HG02759 (cell line): ENCODE results near the gene LSS.
"Not testable (repeated sequence)": the region's sequence is repeated elsewhere in the genome, so short reads cannot be mapped to it uniquely, and the experiment has no call there.

ENCODE experiments used
- ATAC-seq: cut with Tn5 transposase; IDR thresholded peaks from one replicate; pipeline ENCODE4 v1.9.1; 2021; ENCODE audit warnings: mild to moderate bottlenecking, moderate library complexity; ENCODE audit not compliant: unreplicated experiment

Gene LSS

GRCh38 chr21:46171996-46172862 lies 56.3 kb downstream of the LSS start:
- no peak for ATAC-seq

- no peak for ATAC-seq
These were observed 57.0 kb downstream of the LSS start for GRCh38 chr21:46171585-46171984.

GRCh38 chr21:46170436-46171193 lies 58.0 kb downstream of the LSS start:
- not testable (repeated sequence) for ATAC-seq

- ATAC-seq: no peak
These were observed 59.8 kb downstream of the LSS start for GRCh38 chr21:46168659-46169386.

GRCh38 chr21:46168238-46168637 lies 60.3 kb downstream of the LSS start:
- ATAC-seq: no peak

- no peak for ATAC-seq
These were observed 63.5 kb downstream of the LSS start for GRCh38 chr21:46165098-46165497.

GRCh38 chr21:46163380-46163779 lies 65.2 kb downstream of the LSS start:
- ATAC-seq: no peak

- ATAC-seq: no peak
These were observed 66.7 kb downstream of the LSS start for GRCh38 chr21:46161633-46162592.

DNA sequence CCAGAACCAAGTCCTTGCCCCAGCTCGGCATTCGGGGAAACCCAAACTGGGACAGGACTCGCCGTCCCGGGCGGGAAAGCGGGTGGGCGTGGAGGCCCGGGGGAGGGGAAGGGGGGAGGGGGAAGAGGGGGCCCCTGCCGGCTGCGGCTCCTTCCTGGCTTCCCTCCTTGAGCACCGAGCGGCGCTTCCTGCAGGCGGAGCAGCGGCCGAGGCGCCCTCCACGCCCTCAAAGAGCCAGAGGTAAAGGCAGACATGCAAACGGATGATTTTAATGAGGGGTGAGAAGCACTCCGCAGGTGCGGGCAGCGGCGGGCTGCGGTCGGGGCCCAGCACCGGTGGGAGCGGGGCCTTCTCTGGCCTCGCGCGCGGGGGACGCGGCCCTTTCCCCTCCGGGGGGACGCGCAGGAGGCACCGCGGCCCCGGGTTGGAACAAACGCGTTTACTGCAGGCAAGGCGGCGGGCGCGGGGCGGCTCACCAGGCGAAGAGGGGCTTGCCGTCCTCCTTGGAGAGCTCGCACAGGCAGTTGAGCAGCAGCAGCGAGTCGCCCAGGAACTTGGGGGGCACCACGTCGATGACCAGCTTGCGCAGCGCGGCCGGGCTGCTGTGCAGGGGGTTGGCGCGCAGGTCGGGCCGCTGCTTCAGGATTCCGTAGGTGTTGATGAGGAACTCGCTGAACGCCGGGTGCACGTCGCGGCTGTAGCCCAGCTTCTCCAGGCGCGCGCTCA lies 67.5 kb downstream of the LSS start:
- ATAC-seq: no peak

- no peak for ATAC-seq
These were observed 68.0 kb downstream of the LSS start for GRCh38 chr21:46160657-46160906.

DNA sequence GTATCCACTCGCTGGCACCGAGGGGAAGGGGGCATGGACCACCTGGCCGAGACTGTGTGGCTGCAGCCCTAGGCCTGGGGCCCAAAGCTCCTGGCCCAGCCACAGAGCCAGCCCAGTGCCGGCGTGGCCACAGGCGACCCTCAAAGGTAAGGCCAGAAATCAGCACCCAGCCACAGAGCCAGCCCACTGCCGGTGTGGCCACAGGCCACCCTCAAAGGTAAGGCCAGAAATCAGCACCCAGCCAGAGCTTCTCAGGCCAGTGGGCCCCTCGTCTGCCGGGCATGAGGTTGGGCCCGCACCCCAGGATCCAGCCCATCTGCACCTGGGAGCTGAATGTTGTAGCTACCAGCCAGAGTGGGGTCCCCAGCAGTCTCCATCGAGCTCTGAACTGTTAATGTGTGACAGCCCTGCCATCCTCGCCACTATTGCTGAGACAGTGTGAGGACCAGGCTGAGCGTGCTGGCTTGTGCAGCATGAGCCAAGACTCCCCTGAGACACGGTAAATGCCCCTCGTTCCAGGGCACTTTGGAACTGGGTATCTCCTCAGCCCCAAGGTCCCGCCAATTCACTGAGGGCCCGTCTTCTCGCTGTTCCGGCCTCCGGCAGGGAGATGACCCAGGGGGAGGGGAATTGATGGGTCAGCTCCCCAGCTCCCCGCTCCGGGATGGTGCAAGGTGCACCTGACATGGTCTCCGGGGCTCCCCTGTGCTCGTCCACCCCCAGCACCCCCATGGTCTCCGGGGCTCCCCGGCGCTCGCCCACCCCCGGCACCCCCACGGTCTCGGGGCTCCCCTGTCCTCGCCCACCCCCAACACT lies 68.5 kb downstream of the LSS start:
- ATAC-seq: no peak

DNA sequence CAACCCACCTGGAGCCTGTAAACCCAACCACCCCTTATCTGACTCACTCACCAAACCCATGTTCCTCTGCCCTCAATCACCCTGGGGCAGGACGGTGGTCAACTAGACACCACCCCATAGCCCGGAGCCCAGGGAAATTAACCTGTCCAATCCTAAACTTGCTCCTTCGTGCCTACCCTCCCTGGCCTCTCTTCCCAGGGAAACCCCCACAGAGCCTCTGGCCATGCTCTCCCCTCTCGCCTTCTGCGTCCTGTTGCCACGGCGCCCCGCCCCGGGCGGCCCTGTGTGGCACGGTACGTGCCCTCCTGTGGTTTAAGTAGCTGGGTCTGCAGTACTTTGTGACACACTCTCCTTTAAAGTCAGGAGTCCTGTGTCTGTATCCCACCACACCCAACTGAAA lies 69.2 kb downstream of the LSS start:
- ATAC-seq: no peak

DNA sequence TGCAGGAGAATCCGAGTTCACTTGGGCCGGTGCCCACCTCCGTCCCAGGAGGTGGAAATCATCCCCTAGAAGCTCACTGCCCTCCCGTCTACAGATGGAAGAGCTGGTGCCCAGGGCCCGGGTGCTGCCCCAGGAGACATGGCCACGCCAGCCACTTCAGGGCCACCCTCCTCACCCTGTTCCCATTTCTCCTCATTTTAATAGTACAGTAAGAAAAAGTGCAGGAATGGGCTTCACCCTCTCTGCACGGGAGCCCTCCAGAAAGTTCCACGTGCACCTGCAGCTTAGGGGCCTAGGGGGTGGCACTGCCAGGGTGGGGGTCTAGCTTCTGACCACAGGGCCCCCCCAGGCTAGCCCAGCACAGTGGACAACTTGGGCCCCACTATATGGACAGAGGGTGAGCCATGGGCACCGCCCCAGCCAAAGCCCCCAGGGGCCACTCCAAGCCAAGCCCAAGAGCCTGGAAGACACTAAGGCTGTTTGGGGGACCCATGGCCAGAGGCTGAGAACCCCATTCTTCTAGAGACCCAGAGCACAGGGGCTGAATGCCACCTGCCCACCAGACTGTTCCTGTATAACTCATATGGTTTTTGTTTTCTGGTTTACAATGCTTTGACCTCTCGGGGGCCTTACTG lies 69.8 kb downstream of the LSS start:
- ATAC-seq: no peak

DNA sequence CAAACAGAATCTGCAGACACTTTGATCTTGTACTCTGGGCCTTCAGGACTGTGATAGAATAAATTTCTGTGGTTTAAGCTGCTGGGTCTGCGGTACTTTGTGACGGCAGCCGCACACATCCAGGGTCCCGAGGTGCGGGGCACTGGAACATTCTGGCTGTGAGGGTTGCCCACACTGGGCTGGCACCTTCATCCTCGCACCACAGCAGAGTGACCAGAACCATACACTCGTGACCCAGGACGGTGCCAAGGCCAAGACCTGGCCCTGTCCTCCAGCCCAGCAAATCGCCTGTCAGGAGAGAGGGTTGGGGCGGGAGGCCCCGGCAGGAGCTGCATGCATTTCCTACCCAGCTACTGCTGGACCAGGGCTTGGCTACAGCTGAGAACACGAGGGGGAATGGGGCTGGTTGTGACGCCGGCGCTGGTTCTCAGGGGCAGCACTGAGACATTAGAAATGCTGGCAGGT lies 70.6 kb downstream of the LSS start:
- no peak for ATAC-seq

DNA sequence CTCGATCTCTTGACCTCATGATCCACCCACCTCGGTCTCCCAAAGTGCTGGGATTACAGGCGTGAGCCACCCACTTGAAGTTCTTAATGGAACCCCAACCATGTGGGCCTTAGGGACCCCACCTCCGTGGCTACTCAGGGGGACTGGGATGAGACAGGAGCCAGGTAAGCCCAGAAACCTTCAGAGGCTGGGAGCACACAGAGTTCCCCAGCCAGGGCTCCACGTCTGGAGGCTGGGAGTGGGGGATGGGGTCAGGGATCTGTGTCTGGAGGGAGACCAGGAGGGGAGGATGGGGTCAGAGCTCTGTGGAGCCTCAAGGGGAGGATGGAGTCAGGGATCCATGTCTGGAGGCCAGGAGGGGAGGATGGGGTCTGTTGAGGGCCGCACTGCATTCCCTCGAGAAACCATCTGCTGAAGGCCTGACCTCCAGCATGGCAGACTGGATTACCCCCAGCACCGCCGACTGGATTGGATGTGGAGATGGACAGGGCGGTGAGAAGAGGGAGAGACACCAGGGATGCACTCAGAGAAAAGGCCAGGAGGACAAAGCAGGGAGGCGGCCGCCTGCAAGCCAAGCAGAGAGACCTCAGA lies 71.1 kb downstream of the LSS start:
- no peak for ATAC-seq

- ATAC-seq: no peak
These were observed 71.9 kb downstream of the LSS start for GRCh38 chr21:46156678-46157077.

DNA sequence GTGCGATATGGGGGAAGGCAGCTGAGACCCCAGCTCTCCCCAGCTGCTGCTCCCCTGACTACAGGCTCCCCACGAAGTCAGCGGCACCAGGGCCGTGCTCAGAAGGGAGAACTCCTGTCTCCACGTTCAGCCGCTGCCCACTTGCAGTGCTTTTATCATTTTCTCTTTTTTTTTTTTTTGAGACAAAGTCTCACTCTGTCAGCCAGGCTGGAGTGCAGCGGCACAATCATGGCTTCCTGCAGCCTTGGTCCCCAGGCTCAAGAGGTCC lies 72.3 kb downstream of the LSS start:
- no peak for ATAC-seq
